MCF 10A (cell line): Measurements from ENCODE around the gene UNC5CL. TPM values are rescaled to one million over a fixed set of nuclear protein-coding genes. Genes with fewer than 3 reads are reported as not detected.

Experiments
- BruUV-seq: library from RNA; stranded (reverse); fragments of 400-500 nt; replicated peaks from 2 replicates; lab custom pipeline; 2021; lab: Mats Ljungman, UMichigan
- CTCF ChIA-PET: fragments of 300-600 bp; sonication (Branson Sonifier 250); formaldehyde crosslinking; extraction: SDS; loops from one replicate; lab custom pipeline; 2021; ENCODE audit warnings: antibody characterized with exemption, inconsistent platforms; lab: Yijun Ruan, JAX
- POLR2A ChIA-PET: fragments of 300-600, 350-650 bp; sonication (Branson Sonifier 250); formaldehyde crosslinking; extraction: SDS; loops from one replicate; lab custom pipeline; 2020; ENCODE audit warnings: antibody characterized with exemption, inconsistent platforms; lab: Yijun Ruan, JAX
- DNase-seq: peaks from one replicate; pipeline ENCODE4 v3.0.0-alpha.2; 2018; ENCODE audit not compliant: unreplicated experiment
- H3K27ac Mint-ChIP-seq: one replicate; pipeline ENCODE4 v1.8.0; 2022; ENCODE audit warnings: mild to moderate bottlenecking, low read depth, mixed read lengths; ENCODE audit not compliant: unreplicated experiment
- H3K27me3 Mint-ChIP-seq: one replicate; pipeline ENCODE4 v1.8.0; 2022; ENCODE audit warnings: mixed read lengths; ENCODE audit not compliant: insufficient read depth, unreplicated experiment
- H3K36me3 Mint-ChIP-seq: one replicate; pipeline ENCODE4 v1.8.0; 2022; ENCODE audit warnings: mild to moderate bottlenecking, moderate library complexity, mixed read lengths; ENCODE audit not compliant: insufficient read depth, unreplicated experiment
- H3K4me1 Mint-ChIP-seq: one replicate; pipeline ENCODE4 v1.8.0; 2022; ENCODE audit warnings: mixed read lengths; ENCODE audit not compliant: insufficient read depth, unreplicated experiment
- H3K4me3 Mint-ChIP-seq: one replicate; pipeline ENCODE4 v1.8.0; 2022; ENCODE audit warnings: mild to moderate bottlenecking, moderate library complexity, mixed read lengths; ENCODE audit not compliant: unreplicated experiment
- H3K9me3 Mint-ChIP-seq: one replicate; pipeline ENCODE4 v1.8.0; 2022; ENCODE audit warnings: mixed read lengths; ENCODE audit not compliant: unreplicated experiment
- intact Hi-C: fragments of 100-400 bp; cut with micrococcal nuclease; formaldehyde crosslinking; loops from 2 replicates; pipeline ENCODE4 v1.14.1; 2022
- total RNA-seq: library from RNA; stranded (reverse); gene quantifications from 2 replicates; pipeline ENCODE4 v1.2.3, GENCODE V29; 2022
- TF ChIP-seq, protein P1 (sequence below): fragments of 200-600 bp; IDR thresholded peaks from one replicate; pipeline ENCODE4 v1.8.0; 2022; ENCODE audit warnings: antibody characterized with exemption, mild to moderate bottlenecking; ENCODE audit not compliant: unreplicated experiment

The UNC5CL gene
- total RNA-seq, 1 experiment from 2014 or later: 0.19 TPM

DNA sequence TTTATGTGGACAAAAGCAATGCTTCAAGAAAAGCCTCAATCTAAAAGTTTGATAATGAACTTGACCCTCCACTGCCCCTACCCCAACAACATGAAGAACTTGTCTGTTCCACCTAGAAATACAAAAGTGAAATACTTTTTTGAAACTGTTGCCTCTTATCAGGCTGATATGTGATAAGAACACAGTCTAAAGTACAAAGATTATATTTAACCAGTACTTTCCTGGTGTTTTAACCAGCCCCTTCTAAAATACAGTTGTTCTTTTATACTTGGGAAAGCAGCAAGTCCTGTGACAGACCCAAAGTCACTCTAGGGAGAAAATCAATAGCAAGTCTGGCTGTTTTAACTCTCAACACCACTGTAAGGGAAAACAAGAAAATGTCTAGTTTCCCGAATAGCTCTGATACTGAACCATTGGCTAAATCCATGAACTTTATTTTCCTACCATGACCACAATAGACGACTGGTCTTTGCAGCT, 26.6 kb upstream of the UNC5CL start:
- Mint-ChIP-seq H3K27me3 (no peaks in the 10 kb centered on the region), H3K27ac (no peak overlapping the region), H3K4me1 (peaks cover 9% of the 10 kb centered on the region), H3K9me3 (no peaks in the 10 kb centered on the region), H3K36me3 (peaks cover 71% of the 10 kb centered on the region), H3K4me3 (no peak overlapping the region)
- no TSS peak for BruUV-seq
- TF ChIP-seq, protein P1, sequence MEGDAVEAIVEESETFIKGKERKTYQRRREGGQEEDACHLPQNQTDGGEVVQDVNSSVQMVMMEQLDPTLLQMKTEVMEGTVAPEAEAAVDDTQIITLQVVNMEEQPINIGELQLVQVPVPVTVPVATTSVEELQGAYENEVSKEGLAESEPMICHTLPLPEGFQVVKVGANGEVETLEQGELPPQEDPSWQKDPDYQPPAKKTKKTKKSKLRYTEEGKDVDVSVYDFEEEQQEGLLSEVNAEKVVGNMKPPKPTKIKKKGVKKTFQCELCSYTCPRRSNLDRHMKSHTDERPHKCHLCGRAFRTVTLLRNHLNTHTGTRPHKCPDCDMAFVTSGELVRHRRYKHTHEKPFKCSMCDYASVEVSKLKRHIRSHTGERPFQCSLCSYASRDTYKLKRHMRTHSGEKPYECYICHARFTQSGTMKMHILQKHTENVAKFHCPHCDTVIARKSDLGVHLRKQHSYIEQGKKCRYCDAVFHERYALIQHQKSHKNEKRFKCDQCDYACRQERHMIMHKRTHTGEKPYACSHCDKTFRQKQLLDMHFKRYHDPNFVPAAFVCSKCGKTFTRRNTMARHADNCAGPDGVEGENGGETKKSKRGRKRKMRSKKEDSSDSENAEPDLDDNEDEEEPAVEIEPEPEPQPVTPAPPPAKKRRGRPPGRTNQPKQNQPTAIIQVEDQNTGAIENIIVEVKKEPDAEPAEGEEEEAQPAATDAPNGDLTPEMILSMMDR: no peak
- intact Hi-C loops: loop anchor here (1.0 to 2.0 kb wide), 3 partner anchors 37 to 1085 kb away; no protein-coding TSS in a partner anchor
- ChIA-PET POLR2A (no interaction called here), CTCF (interaction anchor here (0.6 to 1.2 kb wide), 15 partner anchors 9 to 1752 kb away, joined by 3 to 10 read pairs (median 4); no protein-coding TSS in a partner anchor)
- no peak for DNase-seq

DNA sequence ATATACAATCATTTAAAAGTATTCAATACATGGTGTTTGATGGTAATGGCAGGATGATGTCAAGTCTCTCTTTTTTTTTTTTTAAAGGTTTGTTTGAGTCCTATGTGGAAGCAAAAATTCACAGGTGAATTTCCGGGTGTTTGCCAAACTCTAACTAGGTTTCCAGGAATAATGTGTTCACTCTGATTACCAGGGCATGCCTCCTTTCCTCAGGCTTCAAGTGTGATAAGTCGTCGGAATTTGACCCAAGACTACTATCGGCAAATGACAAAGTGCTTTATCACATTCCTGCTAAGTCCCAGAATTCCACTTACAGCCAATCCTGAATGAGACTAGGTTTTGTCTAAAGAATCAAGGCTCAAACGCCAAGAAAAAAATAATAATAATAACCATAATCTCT, 25.8 kb upstream of the UNC5CL start:
- no peaks in the 10 kb centered on the region for H3K27me3 Mint-ChIP-seq
- POLR2A ChIA-PET: interaction anchor here (0.7 kb wide), 1 partner anchor 27 kb away, joined by 3 read pairs; no protein-coding TSS in a partner anchor
- no peak overlapping the region for H3K4me3 Mint-ChIP-seq
- no TSS peak for BruUV-seq
- DNase-seq: no peak
- CTCF ChIA-PET: interaction anchor here (0.6 to 0.9 kb wide), 3 partner anchors 10 to 1540 kb away, joined by 3 to 4 read pairs (median 3); no protein-coding TSS in a partner anchor
- H3K27ac Mint-ChIP-seq: no peak overlapping the region
- intact Hi-C loops: no loop called here
- TF ChIP-seq, protein P1: no peak
- no peaks in the 10 kb centered on the region for H3K9me3 Mint-ChIP-seq
- peaks cover 14% of the 10 kb centered on the region for H3K4me1 Mint-ChIP-seq
- peaks cover 65% of the 10 kb centered on the region for H3K36me3 Mint-ChIP-seq

DNA sequence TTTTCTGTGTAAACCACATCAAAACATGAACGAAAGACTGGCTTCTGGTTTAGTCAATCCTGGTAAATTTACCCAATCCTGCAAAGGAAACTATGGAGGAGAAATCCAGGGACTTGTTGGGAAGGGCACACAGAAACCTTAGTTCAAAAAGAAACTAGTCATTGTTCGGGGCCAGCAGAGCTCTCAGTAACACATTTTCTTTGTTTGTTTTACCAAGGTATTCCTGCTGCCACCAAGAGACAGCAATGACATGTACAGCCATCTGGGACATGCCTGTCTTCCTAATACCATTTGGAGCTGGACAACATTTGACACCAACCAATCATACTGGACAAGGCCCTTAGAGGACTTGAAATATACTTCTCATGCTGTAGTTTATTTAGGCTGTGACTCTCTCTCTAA, 24.9 kb upstream of the UNC5CL start:
- Mint-ChIP-seq H3K27me3 (no peaks in the 10 kb centered on the region), H3K27ac (no peak overlapping the region), H3K36me3 (peaks cover 55% of the 10 kb centered on the region), H3K4me3 (no peak overlapping the region), H3K9me3 (no peaks in the 10 kb centered on the region), H3K4me1 (peaks cover 14% of the 10 kb centered on the region)
- ChIA-PET CTCF (interaction anchor here (0.5 to 2.4 kb wide), 3 partner anchors 26 to 1083 kb away, joined by 3 to 9 read pairs (median 8); no protein-coding TSS in a partner anchor), POLR2A (no interaction called here)
- no peak for DNase-seq
- TF ChIP-seq, protein P1: no peak
- no TSS peak for BruUV-seq
- intact Hi-C loops: no loop called here

DNA sequence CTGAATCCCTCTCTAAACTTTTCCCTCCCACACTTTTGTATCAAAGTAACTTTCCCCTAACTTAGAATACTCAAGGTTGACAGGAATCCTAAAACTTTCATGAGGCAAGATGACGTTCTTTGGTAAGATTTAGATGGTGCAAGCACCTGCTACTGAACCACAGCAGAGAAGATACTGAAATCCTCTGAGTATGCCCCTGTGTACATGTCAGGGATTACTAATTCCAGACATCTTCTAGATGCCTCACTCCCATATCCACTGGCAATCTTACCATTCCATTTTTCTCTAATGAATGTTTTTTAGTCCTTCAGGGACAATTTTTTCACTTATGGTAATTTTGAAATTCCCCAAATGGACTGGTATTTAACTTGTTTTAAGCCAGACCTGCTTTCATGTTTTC, 23.0 kb upstream of the UNC5CL start:
- peaks cover 14% of the 10 kb centered on the region for H3K4me1 Mint-ChIP-seq
- H3K4me3 Mint-ChIP-seq: no peak overlapping the region
- TF ChIP-seq, protein P1: no peak
- ChIA-PET POLR2A (interaction anchor here (1.2 kb wide), 1 partner anchor 8 kb away, joined by 6 read pairs; no protein-coding TSS in a partner anchor), CTCF (interaction anchor here (1.5 to 2.4 kb wide), 2 partner anchors 34 to 35 kb away, joined by 3 to 9 read pairs; no protein-coding TSS in a partner anchor)
- H3K9me3 Mint-ChIP-seq: no peaks in the 10 kb centered on the region
- BruUV-seq: no TSS peak
- intact Hi-C loops: no loop called here
- H3K27ac Mint-ChIP-seq: no peak overlapping the region
- H3K36me3 Mint-ChIP-seq: peaks cover 42% of the 10 kb centered on the region
- no peaks in the 10 kb centered on the region for H3K27me3 Mint-ChIP-seq
- DNase-seq: no peak
